Caco-2 (cell line): ENCODE measurements around the gene ADD1. TPM values are rescaled to one million over a fixed set of nuclear protein-coding genes. Genes with fewer than 3 reads are reported as not detected.

Experiments used
- BruUV-seq: library from RNA; stranded (reverse); fragments of 400-500 nt; replicated peaks from 2 replicates; lab custom pipeline; 2021; lab: Mats Ljungman, UMichigan
- CTCF ChIA-PET: fragments of 300-600 bp; sonication (Branson Sonifier 250); formaldehyde crosslinking; loops from one replicate; lab custom pipeline; 2022; ENCODE audit warnings: antibody characterized with exemption; lab: Charles Lee
- POLR2A ChIA-PET: fragments of 300-600 bp; sonication (Branson Sonifier 250); formaldehyde crosslinking; loops from one replicate; lab custom pipeline; 2022; ENCODE audit warnings: antibody characterized with exemption; lab: Charles Lee
- DNase-seq, 2 experiments: peaks; one replicate each; pipeline versions ENCODE4 v3.0.0 to v3.0.0-alpha.2; 2020 to 2022
- H3K27me3 ChIP-seq: replicated peaks from 2 replicates; pipeline ENCODE4 v1.6.0; 2011; ENCODE audit warnings: low read length; ENCODE audit not compliant: control insufficient read depth, insufficient read depth
- H3K36me3 ChIP-seq: 2 replicates; pipeline ENCODE4 v1.5.1; 2011; ENCODE audit warnings: low read length; ENCODE audit not compliant: control insufficient read depth, insufficient read depth
- H3K4me1 ChIP-seq: fragments of 250-450 bp; sonication (Bioruptor Pico); 2 replicates; pipeline ENCODE4 v1.5.1; 2020; ENCODE audit warnings: mild to moderate bottlenecking
- H3K4me3 ChIP-seq: 2 replicates; pipeline ENCODE4 v1.5.1; 2011; ENCODE audit warnings: low read depth, mild to moderate bottlenecking, control low read depth, low read length
- H3K9me3 ChIP-seq: fragments of 250-450 bp; sonication (Bioruptor Pico); 2 replicates; pipeline ENCODE4 v1.5.1; 2020; ENCODE audit warnings: mild to moderate bottlenecking, moderate library complexity
- H3K27ac Mint-ChIP-seq: one replicate; pipeline ENCODE4 v1.8.0; 2022; ENCODE audit warnings: mixed read lengths; ENCODE audit not compliant: unreplicated experiment
- H3K27me3 Mint-ChIP-seq: one replicate; pipeline ENCODE4 v1.8.0; 2022; ENCODE audit warnings: mixed read lengths; ENCODE audit not compliant: insufficient read depth, unreplicated experiment
- H3K36me3 Mint-ChIP-seq: one replicate; pipeline ENCODE4 v1.8.0; 2022; ENCODE audit warnings: mild to moderate bottlenecking, mixed read lengths; ENCODE audit not compliant: insufficient read depth, unreplicated experiment
- H3K4me1 Mint-ChIP-seq: one replicate; pipeline ENCODE4 v1.8.0; 2022; ENCODE audit warnings: low read depth, mixed read lengths; ENCODE audit not compliant: unreplicated experiment
- H3K4me3 Mint-ChIP-seq: one replicate; pipeline ENCODE4 v1.8.0; 2022; ENCODE audit warnings: mild to moderate bottlenecking, moderate library complexity, mixed read lengths; ENCODE audit not compliant: unreplicated experiment
- H3K9me3 Mint-ChIP-seq: one replicate; pipeline ENCODE4 v1.8.0; 2022; ENCODE audit warnings: mixed read lengths; ENCODE audit not compliant: unreplicated experiment
- CTCF ChIP-seq, 2 experiments: fragments of 200-600 bp in 1 of 2; IDR thresholded peaks; 1 replicate in 1 of 2; 2 replicates in 1 of 2; pipeline versions ENCODE4 v1.5.1 to v1.8.0; 2011 to 2022; ENCODE audit warnings: antibody characterized with exemption in 1 of 2, control low read depth in 1 of 2, inconsistent platforms in 1 of 2, low read depth in 1 of 2, low read length in 1 of 2, mild to moderate bottlenecking in 1 of 2, moderate library complexity in 1 of 2; ENCODE audit not compliant: insufficient read depth in 1 of 2, severe bottlenecking in 1 of 2, unreplicated experiment in 1 of 2
- intact Hi-C: fragments of 100-400 bp; cut with micrococcal nuclease; formaldehyde crosslinking; loops from one replicate; pipeline ENCODE4 v1.10.0; 2022; ENCODE audit not compliant: unreplicated experiment
- total RNA-seq: library from RNA; stranded (reverse); gene quantifications from 2 replicates; pipeline ENCODE4 v1.2.3, GENCODE V29; 2022

The ADD1 gene
- total RNA-seq, 1 experiment from 2014 or later: 242 TPM

- CTCF ChIA-PET: no interaction called here
- Mint-ChIP-seq H3K27ac (peak overlapping the region; percentile 59), H3K36me3 (peaks cover 26% of the 10 kb centered on the region), H3K9me3 (no peaks in the 10 kb centered on the region), H3K4me1 (peaks cover 43% of the 10 kb centered on the region), H3K27me3 (no peaks in the 10 kb centered on the region), H3K4me3 (peak overlapping the region; percentile 90)
- intact Hi-C loops: no loop called here
- H3K4me3 ChIP-seq: no peak overlapping the region
- H3K9me3 ChIP-seq: no peaks in the 10 kb centered on the region
- no peaks in the 10 kb centered on the region for H3K27me3 ChIP-seq
- DNase-seq: no peak
- BruUV-seq: no TSS peak
- no peak for TF ChIP-seq CTCF (IDR thresholded peaks at IDR 0.05; ENCODE audit: insufficient read depth in 1 of 2, low read depth in 1 of 2, low read length in 1 of 2, severe bottlenecking in 1 of 2, unreplicated experiment in 1 of 2)
- POLR2A ChIA-PET: no interaction called here
- peaks cover 39% of the 10 kb centered on the region for H3K4me1 ChIP-seq
- no peaks in the 10 kb centered on the region for H3K36me3 ChIP-seq
Measured at GRCh38 chr4:2846172-2846571, 2.5 kb downstream of the ADD1 start.

GRCh38 chr4:2847302-2847871 lies 3.7 kb downstream of the ADD1 start:
- ChIA-PET POLR2A (no interaction called here), CTCF (no interaction called here)
- H3K4me3 ChIP-seq: no peak overlapping the region
- peaks cover 39% of the 10 kb centered on the region for H3K4me1 ChIP-seq
- H3K36me3 ChIP-seq: no peaks in the 10 kb centered on the region
- Mint-ChIP-seq H3K4me3 (peak overlapping the region; percentile 12), H3K9me3 (no peaks in the 10 kb centered on the region), H3K4me1 (peaks cover 49% of the 10 kb centered on the region), H3K27ac (peak overlapping the region; percentile 66), H3K27me3 (no peaks in the 10 kb centered on the region), H3K36me3 (peaks cover 25% of the 10 kb centered on the region)
- H3K27me3 ChIP-seq: no peaks in the 10 kb centered on the region
- no peaks in the 10 kb centered on the region for H3K9me3 ChIP-seq
- TF ChIP-seq CTCF (IDR thresholded peaks at IDR 0.05; ENCODE audit: insufficient read depth in 1 of 2, low read depth in 1 of 2, low read length in 1 of 2, severe bottlenecking in 1 of 2, unreplicated experiment in 1 of 2): no peak
- BruUV-seq: no TSS peak
- intact Hi-C loops: no loop called here
- no peak for DNase-seq

GRCh38 chr4:2848449-2848848 lies 4.8 kb downstream of the ADD1 start:
- H3K9me3 Mint-ChIP-seq: no peaks in the 10 kb centered on the region
- Histone ChIP-seq H3K27me3 (no peaks in the 10 kb centered on the region), H3K4me1 (peaks cover 34% of the 10 kb centered on the region), H3K9me3 (no peaks in the 10 kb centered on the region), H3K36me3 (no peaks in the 10 kb centered on the region), H3K4me3 (no peak overlapping the region)
- no peak for TF ChIP-seq CTCF (IDR thresholded peaks at IDR 0.05; ENCODE audit: insufficient read depth in 1 of 2, low read depth in 1 of 2, low read length in 1 of 2, severe bottlenecking in 1 of 2, unreplicated experiment in 1 of 2)
- no peak overlapping the region for H3K4me3 Mint-ChIP-seq
- no peaks in the 10 kb centered on the region for H3K27me3 Mint-ChIP-seq
- intact Hi-C loops: loop anchor here (2.0 kb wide), 2 partner anchors 14 to 60 kb away; no protein-coding TSS in a partner anchor
- ChIA-PET CTCF (no interaction called here), POLR2A (interaction anchor here (0.6 kb wide), 1 partner anchor 88 kb away, joined by 3 read pairs; no protein-coding TSS in a partner anchor)
- BruUV-seq: no TSS peak
- no peak for DNase-seq
- H3K27ac Mint-ChIP-seq: no peak overlapping the region
- peaks cover 17% of the 10 kb centered on the region for H3K36me3 Mint-ChIP-seq
- H3K4me1 Mint-ChIP-seq: peaks cover 44% of the 10 kb centered on the region
